ENCODE measurements around the gene MAGOH.
A peak's percentile ranks its signal among the peaks of the same experiment; 100 is the strongest.

The MAGOH gene

GRCh38 chr1:53244141-53244540 is 5.8 kb upstream of the MAGOH start:
- no peak for DNase-seq (ENCODE audit: extremely low spot score)
- CTCF ChIA-PET, result interaction anchor here (1.4 to 2.5 kb wide), 3 partner anchors 8 to 18 kb away, joined by 3 to 8 read pairs (median 4); no protein-coding TSS in a partner anchor
- TF ChIP-seq CTCF (IDR thresholded peaks at IDR 0.05; ENCODE audit: control extremely low read depth, extremely low read depth, low read depth, missing control alignments), result no peak
- POLR2A ChIA-PET, result no interaction called here

- no peak for DNase-seq (ENCODE audit: extremely low spot score)
- TF ChIP-seq CTCF (IDR thresholded peaks at IDR 0.05; ENCODE audit: control extremely low read depth, extremely low read depth, low read depth, missing control alignments), result no peak
- CTCF ChIA-PET, result interaction anchor here (0.9 kb wide), 1 partner anchor 14 kb away, joined by 3 read pairs; no protein-coding TSS in a partner anchor
- POLR2A ChIA-PET, result no interaction called here
These were observed 4.1 kb upstream of the MAGOH start for GRCh38 chr1:53242381-53242780.

GRCh38 chr1:53241828-53242227 is 3.5 kb upstream of the MAGOH start:
- ChIA-PET POLR2A (no interaction called here), CTCF (no interaction called here)
- TF ChIP-seq CTCF (IDR thresholded peaks at IDR 0.05; ENCODE audit: control extremely low read depth, extremely low read depth, low read depth, missing control alignments), result no peak
- DNase-seq (ENCODE audit: extremely low spot score), result no peak

- ChIA-PET POLR2A (interaction anchor here (0.7 kb wide), 1 partner anchor 239 kb away, joined by 5 read pairs; no protein-coding TSS in a partner anchor), CTCF (no interaction called here)
- DNase-seq (ENCODE audit: extremely low spot score), result no peak
These were observed 680 bp downstream of the MAGOH start for GRCh38 chr1:53237638-53238037.

GRCh38 chr1:53220962-53221286 is 17.4 kb downstream of the MAGOH start:
- CTCF ChIA-PET, result no interaction called here
- POLR2A ChIA-PET, result interaction anchor here (0.5 kb wide), 1 partner anchor 1324 kb away, joined by 6 read pairs; no protein-coding TSS in a partner anchor
- DNase-seq (ENCODE audit: extremely low spot score), result no peak
- TF ChIP-seq CTCF (IDR thresholded peaks at IDR 0.05; ENCODE audit: control extremely low read depth, extremely low read depth, low read depth, missing control alignments), result no peak

More at GRCh38 chr1:53237638-53238037, 680 bp downstream of the MAGOH start:
- TF ChIP-seq CTCF (IDR thresholded peaks at IDR 0.05; ENCODE audit: control extremely low read depth, extremely low read depth, low read depth, missing control alignments), result no peak

GRCh38 chr1:53220171-53220961 is 18.0 kb downstream of the MAGOH start, which contains the start of gene CZIB:
CZIB (minus strand) TSS chr1:53220634; CDS start chr1:53220575, 59 bp downstream.
- CTCF ChIA-PET, result no interaction called here
- POLR2A ChIA-PET, result no interaction called here
- no peak for TF ChIP-seq CTCF (IDR thresholded peaks at IDR 0.05; ENCODE audit: control extremely low read depth, extremely low read depth, low read depth, missing control alignments)
- peak; percentile 94 for DNase-seq (ENCODE audit: extremely low spot score)
